H9 (cell line): Measurements from ENCODE around the gene TMEM132D. TPM values are rescaled to one million over a fixed set of nuclear protein-coding genes. Genes with fewer than 3 reads are reported as not detected.

ENCODE experiments used
- DNase-seq: peaks from one replicate; pipeline ENCODE4 v3.0.0-alpha.2; 2017
- H2AFZ ChIP-seq: one replicate; pipeline ENCODE4 v1.6.1; 2013; ENCODE audit warnings: mild to moderate bottlenecking, low read length, control low read depth, moderate library complexity
- H2AK5ac ChIP-seq: 2 replicates; pipeline ENCODE4 v1.6.1; 2013; ENCODE audit warnings: low read length, control low read depth, mixed read lengths; ENCODE audit not compliant: insufficient read length
- H2BK120ac ChIP-seq: one replicate; pipeline ENCODE4 v1.6.1; 2013; ENCODE audit warnings: low read depth, mild to moderate bottlenecking, low read length, control low read depth, inconsistent platforms; ENCODE audit not compliant: poor library complexity, severe bottlenecking
- H2BK12ac ChIP-seq: 2 replicates; pipeline ENCODE4 v1.6.1; 2013; ENCODE audit warnings: low read length, control low read depth, mixed read lengths, low read depth; ENCODE audit not compliant: insufficient read length
- H2BK15ac ChIP-seq: 2 replicates; pipeline ENCODE4 v1.6.1; 2013; ENCODE audit warnings: low read depth, low read length, control low read depth
- H2BK20ac ChIP-seq: one replicate; pipeline ENCODE4 v1.6.1; 2013; ENCODE audit warnings: low read depth, mild to moderate bottlenecking, low read length, control low read depth, inconsistent platforms; ENCODE audit not compliant: poor library complexity, severe bottlenecking
- H2BK5ac ChIP-seq: 2 replicates; pipeline ENCODE4 v1.6.1; 2013; ENCODE audit warnings: low read length, control low read depth, mixed read lengths; ENCODE audit not compliant: insufficient read length
- H3K14ac ChIP-seq: 2 replicates; pipeline ENCODE4 v1.6.1; 2013; ENCODE audit warnings: low read length, control low read depth; ENCODE audit not compliant: insufficient read depth
- H3K18ac ChIP-seq: 2 replicates; pipeline ENCODE4 v1.6.1; 2013; ENCODE audit warnings: low read depth, mild to moderate bottlenecking, mixed read lengths, low read length, control low read depth; ENCODE audit not compliant: insufficient read length
- H3K23ac ChIP-seq: 2 replicates; pipeline ENCODE4 v1.6.1; 2013; ENCODE audit warnings: low read length, control low read depth, mixed read lengths, low read depth; ENCODE audit not compliant: insufficient read length
- H3K23me2 ChIP-seq: 2 replicates; pipeline ENCODE4 v1.6.1; 2013; ENCODE audit warnings: low read depth, mild to moderate bottlenecking, mixed read lengths, low read length, control low read depth; ENCODE audit not compliant: insufficient read length, poor library complexity, severe bottlenecking
- H3K27ac ChIP-seq: 2 replicates; pipeline ENCODE4 v1.5.1; 2013; ENCODE audit warnings: low read length, control low read depth, mixed read lengths, low read depth; ENCODE audit not compliant: insufficient read length
- H3K27me3 ChIP-seq: 2 replicates; pipeline ENCODE4 v1.6.1; 2013; ENCODE audit warnings: low read length, control low read depth, inconsistent platforms; ENCODE audit not compliant: insufficient read depth
- H3K4ac ChIP-seq: 2 replicates; pipeline ENCODE4 v1.6.1; 2013; ENCODE audit warnings: low read depth, mild to moderate bottlenecking, control low read depth, inconsistent platforms, low read length, moderate library complexity
- H3K4me1 ChIP-seq: 2 replicates; pipeline ENCODE4 v1.6.1; 2013; ENCODE audit warnings: low read length, control low read depth, inconsistent platforms; ENCODE audit not compliant: insufficient read depth
- H3K4me2 ChIP-seq: 2 replicates; pipeline ENCODE4 v1.6.1; 2013; ENCODE audit warnings: low read length, control low read depth, mixed read lengths; ENCODE audit not compliant: insufficient read length, insufficient read depth
- H3K56ac ChIP-seq: 2 replicates; pipeline ENCODE4 v1.6.1; 2013; ENCODE audit warnings: low read depth, mild to moderate bottlenecking, mixed read lengths, low read length, control low read depth; ENCODE audit not compliant: insufficient read length
- H3K79me1 ChIP-seq: 2 replicates; pipeline ENCODE4 v1.6.1; 2013; ENCODE audit warnings: low read depth, mild to moderate bottlenecking, moderate library complexity, low read length, control low read depth, inconsistent platforms; ENCODE audit not compliant: insufficient read depth, poor library complexity, severe bottlenecking
- H3K79me2 ChIP-seq: 2 replicates; pipeline ENCODE4 v1.6.1; 2013; ENCODE audit warnings: low read length, control low read depth, inconsistent platforms; ENCODE audit not compliant: insufficient read depth
- H3K9ac ChIP-seq: 2 replicates; pipeline ENCODE4 v1.6.1; 2013; ENCODE audit warnings: low read length, control low read depth, mixed read lengths; ENCODE audit not compliant: insufficient read length; ENCODE audit errors: extremely low read depth
- H3K9me3 ChIP-seq: one replicate; pipeline ENCODE4 v1.6.1; 2013; ENCODE audit warnings: low read depth, low read length, inconsistent platforms; ENCODE audit not compliant: control insufficient read depth
- H3T11ph ChIP-seq: one replicate; pipeline ENCODE4 v1.6.1; 2013; ENCODE audit warnings: mild to moderate bottlenecking, low read length, control low read depth, inconsistent platforms
- H4K20me1 ChIP-seq: one replicate; pipeline ENCODE4 v1.6.1; 2013; ENCODE audit not compliant: control insufficient read depth, insufficient read length, insufficient read depth
- H4K5ac ChIP-seq: 2 replicates; pipeline ENCODE4 v1.6.1; 2013; ENCODE audit warnings: low read depth, mild to moderate bottlenecking, mixed read lengths, low read length, control low read depth; ENCODE audit not compliant: insufficient read length
- H4K8ac ChIP-seq: replicated peaks from 2 replicates; pipeline ENCODE4 v1.6.1; 2013; ENCODE audit warnings: low read length, control low read depth, mixed read lengths, low read depth; ENCODE audit not compliant: insufficient read length
- H4K91ac ChIP-seq: 2 replicates; pipeline ENCODE4 v1.6.1; 2013; ENCODE audit warnings: low read depth, mild to moderate bottlenecking, moderate library complexity, mixed read lengths, low read length, control low read depth; ENCODE audit not compliant: insufficient read length
- H3K27ac Mint-ChIP-seq, 3 experiments: 2 replicates in 2 of 3; 3 replicates in 1 of 3; pipeline ENCODE4 v1.8.0; 2020 to 2021; ENCODE audit warnings: mixed read lengths in 3 of 3, mild to moderate bottlenecking in 1 of 3, moderate library complexity in 1 of 3
- H3K27me3 Mint-ChIP-seq: 2 replicates; pipeline ENCODE4 v1.8.0; 2021; ENCODE audit warnings: low read depth, mild to moderate bottlenecking, moderate library complexity, mixed read lengths
- H3K36me3 Mint-ChIP-seq, 3 experiments: 2 replicates in 2 of 3; 3 replicates in 1 of 3; pipeline ENCODE4 v1.8.0; 2020 to 2021; ENCODE audit warnings: low read depth in 3 of 3, mixed read lengths in 3 of 3; ENCODE audit not compliant: insufficient read depth in 1 of 3
- H3K4me1 Mint-ChIP-seq, 2 experiments: 2 replicates each; pipeline ENCODE4 v1.8.0; 2020; ENCODE audit warnings: mixed read lengths in 2 of 2
- H3K4me3 Mint-ChIP-seq, 2 experiments: 2 replicates in 1 of 2; 3 replicates in 1 of 2; pipeline ENCODE4 v1.8.0; 2020 to 2021; ENCODE audit warnings: mild to moderate bottlenecking in 2 of 2, mixed read lengths in 2 of 2, moderate library complexity in 1 of 2
- H3K9me3 Mint-ChIP-seq, 2 experiments: 2 replicates in 1 of 2; 3 replicates in 1 of 2; pipeline ENCODE4 v1.8.0; 2020; ENCODE audit warnings: mild to moderate bottlenecking in 2 of 2, mixed read lengths in 2 of 2, moderate library complexity in 1 of 2
- CTCF ChIP-seq: fragments of 200-600 bp; sonication (generic); conservative IDR thresholded peaks from 3 replicates; pipeline ENCODE4 v1.8.0; 2021; ENCODE audit warnings: antibody characterized with exemption, mild to moderate bottlenecking
- WGBS: extraction: QIAGEN DNeasy Blood & Tissue Kit; methylation state at CpG from one replicate; pipeline ENCODE4 v1.1.7; 2013; ENCODE audit warnings: missing lambda C conversion rate, low lambda C conversion rate, mixed read lengths; ENCODE audit not compliant: insufficient read length; ENCODE audit errors: extremely low coverage; 5-methylcytosine and 5-hydroxymethylcytosine counted together
- total RNA-seq: library from RNA; stranded (reverse); gene quantifications from 2 replicates; pipeline ENCODE4 v1.2.1, GENCODE V29; 2021

TMEM132D gene
- total RNA-seq, 1 experiment from 2014 or later, result 6.1 TPM

GRCh38 chr12:129081755-129082250 is 822.0 kb downstream of the TMEM132D start:
- DNase-seq, result no peak
- no peak for TF ChIP-seq CTCF
- no peaks in the 10 kb centered on the region for H3K9me3 Mint-ChIP-seq

More at GRCh38 chr12:129081755-129082250, 822.0 kb downstream of the TMEM132D start:
- H3K27ac ChIP-seq, result no peak overlapping the region
- H3K9ac ChIP-seq, result no peak overlapping the region
- H3K4ac ChIP-seq, result no peak overlapping the region
- no peaks in the 10 kb centered on the region for H3K23me2 ChIP-seq
- no peak overlapping the region for H2BK12ac ChIP-seq
- H3K36me3 Mint-ChIP-seq, result peaks cover 0 to 5% (median 0%) of the 10 kb centered on the region in 3 experiments; a peak in 4 of 7 replicates
- no peaks in the 10 kb centered on the region for H3K79me1 ChIP-seq
- no peaks in the 10 kb centered on the region for H3K9me3 ChIP-seq
- no peak overlapping the region for H3K56ac ChIP-seq
- no peak overlapping the region for H2BK5ac ChIP-seq
- no peak overlapping the region for H4K5ac ChIP-seq
- no CpG with 5 or more reads among the region's 14 CpGs for WGBS
- no peak overlapping the region for H3K23ac ChIP-seq
- no peak overlapping the region for H2AK5ac ChIP-seq
- no peaks in the 10 kb centered on the region for H3K27me3 ChIP-seq
- no peak overlapping the region for H4K91ac ChIP-seq
- H2AFZ ChIP-seq, result no peak overlapping the region
- no peaks in the 10 kb centered on the region for H3K79me2 ChIP-seq
- H2BK120ac ChIP-seq, result no peak overlapping the region
- H3K4me2 ChIP-seq, result no peak overlapping the region
- no peak overlapping the region for H3T11ph ChIP-seq
- H3K4me1 Mint-ChIP-seq, result no peaks in the 10 kb centered on the region
- H4K8ac ChIP-seq, result no peak overlapping the region
- no peak overlapping the region for H2BK20ac ChIP-seq
- no peak overlapping the region for H3K27ac Mint-ChIP-seq
- peaks cover 1% of the 10 kb centered on the region for H3K27me3 Mint-ChIP-seq
- H4K20me1 ChIP-seq, result no peaks in the 10 kb centered on the region
- H3K4me1 ChIP-seq, result no peaks in the 10 kb centered on the region
- H2BK15ac ChIP-seq, result no peak overlapping the region
- no peak overlapping the region for H3K4me3 Mint-ChIP-seq
- H3K18ac ChIP-seq, result no peak overlapping the region
- H3K14ac ChIP-seq, result no peak overlapping the region
